ENCODE data around the gene IL4R.
"Not testable (repeated sequence)": the region's sequence is repeated elsewhere in the genome, so short reads cannot be mapped to it uniquely, and the experiment has no call there.

IL4R gene

GRCh38 chr16:27407133-27407532 is 93.4 kb downstream of the IL4R start:
- DNase-seq, result no peak

DNA sequence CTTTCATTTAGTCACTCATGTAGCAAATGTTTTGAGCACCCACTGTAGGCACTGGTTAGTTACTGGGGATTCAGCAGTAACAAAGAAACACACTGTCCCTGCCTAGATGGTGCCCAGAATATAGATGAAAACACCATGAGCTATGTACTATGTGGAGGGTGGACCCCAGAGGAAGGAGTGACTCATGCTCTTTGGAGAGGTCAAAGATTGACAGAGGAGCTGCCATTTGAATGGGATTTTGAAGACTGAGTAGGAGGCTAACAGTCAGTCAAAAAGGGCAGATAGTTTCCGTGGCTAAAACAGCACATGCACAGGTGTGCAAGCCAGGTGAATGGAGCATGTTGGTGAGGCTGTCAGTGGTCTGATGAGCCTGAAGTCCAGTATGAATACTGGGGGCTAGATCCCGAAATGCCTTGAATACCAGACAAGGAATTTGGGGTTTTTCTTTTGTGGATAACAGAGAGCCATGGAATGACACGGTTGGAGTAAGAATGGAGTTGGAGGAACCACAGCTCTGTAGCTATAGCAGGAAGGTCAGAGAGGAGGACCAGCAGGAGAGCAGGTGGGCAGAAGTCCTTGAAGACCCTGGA is 94.3 kb downstream of the IL4R start:
- no peak for DNase-seq

DNA sequence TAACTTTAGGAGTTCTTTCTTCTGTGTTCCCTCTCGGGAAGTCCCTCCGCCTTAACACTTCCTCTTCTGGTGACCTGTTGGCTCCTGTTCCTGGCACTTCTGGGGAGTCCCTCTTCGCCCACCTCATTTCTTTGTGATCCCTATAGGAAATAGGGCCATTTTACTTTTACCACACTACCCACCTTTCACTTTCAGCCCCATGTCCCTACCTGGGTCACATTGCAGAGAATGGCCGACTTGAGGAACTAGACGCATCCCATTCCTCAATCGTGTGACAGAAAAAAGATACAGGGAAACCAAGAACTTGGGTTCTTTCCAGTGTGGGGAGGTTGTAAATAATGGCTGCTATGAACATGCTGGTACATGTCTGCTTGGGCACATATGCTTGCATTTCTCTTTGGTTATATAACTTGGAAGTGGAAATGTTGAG is 94.8 kb downstream of the IL4R start:
- DNase-seq, result no peak

DNA sequence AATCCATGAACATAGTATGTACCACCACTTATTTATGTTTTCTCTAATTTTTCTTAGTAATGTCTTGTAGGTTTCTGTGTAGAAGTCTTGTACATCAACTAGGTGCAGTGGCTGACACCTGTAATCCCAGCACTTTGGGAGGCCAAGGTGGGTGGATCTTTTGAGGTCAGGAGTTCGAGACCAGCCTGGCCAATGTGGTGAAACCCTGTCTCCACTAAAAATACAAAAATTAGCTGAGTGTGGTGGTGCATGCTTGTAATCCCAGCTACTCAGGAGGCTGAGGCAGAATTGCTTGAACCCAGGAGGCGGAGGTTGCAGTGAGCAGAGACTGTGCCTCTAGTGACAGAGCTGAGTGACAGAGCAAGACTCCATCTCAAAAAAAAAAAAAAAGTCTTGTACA is 96.2 kb downstream of the IL4R start:
- DNase-seq, result not testable (repeated sequence)

GRCh38 chr16:27410761-27411160 is 97.0 kb downstream of the IL4R start:
- no peak for DNase-seq

DNA sequence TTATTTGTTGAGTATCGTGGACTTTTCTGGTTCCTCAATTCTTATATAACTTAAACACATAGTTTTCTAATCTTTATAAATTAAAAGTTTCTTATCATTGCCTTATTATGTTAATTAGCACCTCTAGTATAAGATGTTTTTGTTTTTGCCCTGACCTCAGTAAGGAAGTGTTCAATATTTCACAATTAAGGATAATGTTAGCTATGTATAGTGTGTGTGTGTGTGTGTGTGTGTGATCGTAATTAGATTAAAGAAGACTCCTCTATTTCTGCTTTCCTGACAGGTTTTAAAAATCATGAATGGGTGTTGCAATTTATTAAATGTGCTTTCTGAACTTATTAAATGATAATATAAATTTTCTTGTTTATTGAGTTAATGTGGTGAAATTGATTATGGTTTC is 100.2 kb downstream of the IL4R start:
- no peak for DNase-seq

Measured in NCI-H69 (cell line).